Endothelial cell (in vitro differentiated cells): ENCODE results near the gene CSNK1E. TPM values are rescaled to one million over a fixed set of nuclear protein-coding genes. Genes with fewer than 3 reads are reported as not detected.
A peak's percentile ranks its signal among the peaks of the same experiment; 100 is the strongest.

Experiments
- DNase-seq: peaks from one replicate; pipeline ENCODE4 v3.0.0; 2021; ENCODE audit warnings: low spot score
- H3K27ac Mint-ChIP-seq: one replicate; pipeline ENCODE4 v1.8.0; 2021; ENCODE audit warnings: mixed read lengths, inconsistent platforms; ENCODE audit not compliant: unreplicated experiment
- H3K27me3 Mint-ChIP-seq: one replicate; pipeline ENCODE4 v1.8.0; 2021; ENCODE audit warnings: mild to moderate bottlenecking, moderate library complexity, mixed read lengths, inconsistent platforms; ENCODE audit not compliant: unreplicated experiment
- H3K36me3 Mint-ChIP-seq: one replicate; pipeline ENCODE4 v1.8.0; 2021; ENCODE audit warnings: mild to moderate bottlenecking, low read depth, mixed read lengths, inconsistent platforms; ENCODE audit not compliant: unreplicated experiment
- H3K4me1 Mint-ChIP-seq: one replicate; pipeline ENCODE4 v1.8.0; 2021; ENCODE audit warnings: mild to moderate bottlenecking, mixed read lengths, inconsistent platforms; ENCODE audit not compliant: unreplicated experiment
- H3K4me3 Mint-ChIP-seq: one replicate; pipeline ENCODE4 v1.8.0; 2021; ENCODE audit warnings: mild to moderate bottlenecking, mixed read lengths, inconsistent platforms; ENCODE audit not compliant: unreplicated experiment
- H3K9me3 Mint-ChIP-seq: one replicate; pipeline ENCODE4 v1.8.0; 2021; ENCODE audit warnings: mixed read lengths, inconsistent platforms; ENCODE audit not compliant: unreplicated experiment
- total RNA-seq: library from RNA; stranded (reverse); fragmentation: NEBNext Ultra II Directional; extraction: Animal tissue kit (Norgen Biotek cat#: 25700); gene quantifications from one replicate; pipeline ENCODE4 v1.2.1, GENCODE V29; 2021; ENCODE audit not compliant: unreplicated experiment
- TF ChIP-seq, protein P1 (sequence below): fragments of 200-600 bp; sonication (generic); IDR thresholded peaks from one replicate; pipeline ENCODE4 v1.5.0; 2021; ENCODE audit warnings: antibody characterized with exemption; ENCODE audit not compliant: unreplicated experiment

Gene CSNK1E
- total RNA-seq, 1 donor from 2014 or later = 144 TPM

- H3K9me3 Mint-ChIP-seq = no peaks in the 10 kb centered on the region
- TF ChIP-seq, protein P1, sequence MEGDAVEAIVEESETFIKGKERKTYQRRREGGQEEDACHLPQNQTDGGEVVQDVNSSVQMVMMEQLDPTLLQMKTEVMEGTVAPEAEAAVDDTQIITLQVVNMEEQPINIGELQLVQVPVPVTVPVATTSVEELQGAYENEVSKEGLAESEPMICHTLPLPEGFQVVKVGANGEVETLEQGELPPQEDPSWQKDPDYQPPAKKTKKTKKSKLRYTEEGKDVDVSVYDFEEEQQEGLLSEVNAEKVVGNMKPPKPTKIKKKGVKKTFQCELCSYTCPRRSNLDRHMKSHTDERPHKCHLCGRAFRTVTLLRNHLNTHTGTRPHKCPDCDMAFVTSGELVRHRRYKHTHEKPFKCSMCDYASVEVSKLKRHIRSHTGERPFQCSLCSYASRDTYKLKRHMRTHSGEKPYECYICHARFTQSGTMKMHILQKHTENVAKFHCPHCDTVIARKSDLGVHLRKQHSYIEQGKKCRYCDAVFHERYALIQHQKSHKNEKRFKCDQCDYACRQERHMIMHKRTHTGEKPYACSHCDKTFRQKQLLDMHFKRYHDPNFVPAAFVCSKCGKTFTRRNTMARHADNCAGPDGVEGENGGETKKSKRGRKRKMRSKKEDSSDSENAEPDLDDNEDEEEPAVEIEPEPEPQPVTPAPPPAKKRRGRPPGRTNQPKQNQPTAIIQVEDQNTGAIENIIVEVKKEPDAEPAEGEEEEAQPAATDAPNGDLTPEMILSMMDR = no peak
Observed at GRCh38 chr22:38348751-38349496, 31.7 kb upstream of the CSNK1E start.

DNA sequence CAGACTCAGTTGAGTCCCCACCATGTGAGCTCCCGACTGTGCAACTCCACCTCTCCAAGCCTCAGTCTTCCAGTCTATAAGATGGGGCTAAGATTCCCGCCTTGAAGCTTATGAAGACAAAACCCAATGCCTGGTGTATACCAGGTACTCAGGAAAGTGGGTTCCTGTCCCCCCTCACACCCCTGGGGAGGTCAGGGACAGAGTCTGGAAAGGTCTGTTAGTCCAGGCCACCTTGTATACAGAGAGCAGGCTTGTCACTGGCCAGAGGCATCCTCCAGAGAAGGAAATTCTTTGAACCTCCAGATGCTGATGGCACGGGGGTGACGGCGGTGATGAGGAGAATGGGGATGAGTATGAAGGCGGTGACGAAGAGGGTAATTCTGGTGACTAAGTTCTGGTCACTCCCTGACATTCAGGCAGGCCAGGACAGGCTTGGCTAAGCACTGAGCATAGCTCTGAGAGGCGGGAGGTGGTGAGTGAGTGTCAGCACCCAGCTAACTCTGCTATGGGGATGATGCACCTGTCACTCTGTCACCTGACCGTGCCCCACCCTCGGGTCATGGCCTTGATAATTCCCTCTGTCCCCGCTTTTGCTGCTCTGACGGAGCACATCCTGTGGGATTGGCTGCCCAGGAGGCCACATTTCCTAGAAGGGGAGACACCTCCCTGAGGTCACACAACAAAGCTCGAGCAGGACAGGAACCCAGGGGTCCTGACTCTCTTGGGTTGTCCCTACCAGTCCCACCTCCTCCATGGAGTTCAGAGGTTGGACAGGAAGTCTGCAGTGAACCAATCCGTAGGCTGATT, 30.9 kb upstream of the CSNK1E start:
- no peak overlapping the region for H3K4me3 Mint-ChIP-seq
- H3K36me3 Mint-ChIP-seq = peaks cover 2% of the 10 kb centered on the region
- H3K4me1 Mint-ChIP-seq = peaks cover 5% of the 10 kb centered on the region
- no peak for DNase-seq
- TF ChIP-seq, protein P1 = no peak
- H3K9me3 Mint-ChIP-seq = no peaks in the 10 kb centered on the region
- H3K27me3 Mint-ChIP-seq = peaks cover 15% of the 10 kb centered on the region
- H3K27ac Mint-ChIP-seq = peak overlapping the region; percentile 75

More at GRCh38 chr22:38348751-38349496, 31.7 kb upstream of the CSNK1E start:
- H3K27me3 Mint-ChIP-seq = peaks cover 15% of the 10 kb centered on the region
- H3K36me3 Mint-ChIP-seq = peaks cover 2% of the 10 kb centered on the region
- H3K4me1 Mint-ChIP-seq = peaks cover 5% of the 10 kb centered on the region
- no peak overlapping the region for H3K27ac Mint-ChIP-seq
- no peak for DNase-seq
- H3K4me3 Mint-ChIP-seq = no peak overlapping the region

DNA sequence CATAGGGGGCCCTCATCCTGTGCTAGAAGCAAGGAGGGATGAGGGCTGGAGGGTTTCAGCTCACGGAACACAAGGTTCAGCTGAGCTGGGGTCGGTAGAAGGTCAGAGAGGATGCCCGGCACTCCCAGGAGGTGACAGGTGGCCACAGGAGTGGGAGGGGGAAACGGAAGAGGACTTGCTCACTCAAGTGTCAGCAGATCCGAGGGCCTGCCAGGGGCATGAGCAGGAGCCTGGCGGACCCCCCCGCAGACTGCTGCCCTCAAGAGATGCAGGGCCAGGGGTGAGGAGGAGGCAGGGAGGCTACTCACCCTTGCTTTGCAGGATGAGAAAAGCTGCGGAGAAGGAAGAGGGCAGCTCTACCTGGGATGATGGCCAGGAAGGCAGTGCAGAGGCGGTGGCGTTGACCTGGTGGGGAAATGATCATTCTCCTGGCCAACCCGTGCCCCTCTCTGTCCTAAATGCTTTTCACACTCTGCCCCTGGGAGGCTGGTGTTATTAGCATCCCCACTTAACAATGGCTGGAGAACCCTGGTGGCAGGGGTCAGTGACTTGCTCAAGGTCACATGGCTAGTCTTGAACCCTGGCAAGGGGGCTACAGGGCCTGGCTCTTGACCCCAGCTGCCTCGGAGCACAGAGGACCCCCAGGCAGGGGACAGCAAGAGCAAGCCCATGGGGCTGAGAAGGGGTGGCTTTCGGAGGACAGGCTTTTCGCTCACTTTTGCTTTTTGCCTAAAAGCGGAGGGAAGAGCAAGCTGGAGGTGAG, 30.1 kb upstream of the CSNK1E start:
- no peak overlapping the region for H3K27ac Mint-ChIP-seq

GRCh38 chr22:38346506-38346905, 29.3 kb upstream of the CSNK1E start:
- H3K4me3 Mint-ChIP-seq = no peak overlapping the region
- no peaks in the 10 kb centered on the region for H3K9me3 Mint-ChIP-seq
- TF ChIP-seq, protein P1 = no peak
- peaks cover 15% of the 10 kb centered on the region for H3K27me3 Mint-ChIP-seq
- no peak for DNase-seq
- no peak overlapping the region for H3K27ac Mint-ChIP-seq
- peaks cover 5% of the 10 kb centered on the region for H3K4me1 Mint-ChIP-seq
- H3K36me3 Mint-ChIP-seq = peaks cover 2% of the 10 kb centered on the region

More for the DNA sequence above, 30.1 kb upstream of the CSNK1E start:
- Mint-ChIP-seq H3K36me3 (peaks cover 2% of the 10 kb centered on the region), H3K4me1 (peaks cover 5% of the 10 kb centered on the region), H3K9me3 (no peaks in the 10 kb centered on the region), H3K27me3 (peaks cover 15% of the 10 kb centered on the region), H3K4me3 (peak overlapping the region; percentile 34)
- TF ChIP-seq, protein P1 = no peak
- no peak for DNase-seq
